8988T (cell line): ENCODE results near the gene KCNMA1.

Experiments used
- DNase-seq: peaks from one replicate; pipeline ENCODE4 v3.0.0; 2011

The KCNMA1 gene

DNA sequence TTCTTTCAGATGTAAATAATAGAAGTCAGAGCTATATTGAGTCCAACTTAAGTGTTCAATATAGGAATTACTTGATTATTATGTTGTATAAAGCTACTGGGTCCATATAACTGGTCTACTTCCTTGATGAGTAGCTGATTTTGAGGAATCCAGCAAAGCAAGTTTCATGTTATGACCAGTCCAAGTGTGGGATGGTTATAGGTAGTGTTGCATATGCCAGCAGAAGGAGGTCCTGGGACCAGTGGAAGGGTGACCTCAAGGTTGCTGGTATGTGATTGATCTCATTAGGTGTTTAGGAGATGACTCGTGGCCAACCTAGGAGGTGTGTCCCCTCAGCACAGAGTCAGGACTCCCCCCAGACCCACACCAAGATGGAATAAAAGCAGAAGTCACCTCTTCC is 551.5 kb downstream of the KCNMA1 start:
- no peak for DNase-seq

DNA sequence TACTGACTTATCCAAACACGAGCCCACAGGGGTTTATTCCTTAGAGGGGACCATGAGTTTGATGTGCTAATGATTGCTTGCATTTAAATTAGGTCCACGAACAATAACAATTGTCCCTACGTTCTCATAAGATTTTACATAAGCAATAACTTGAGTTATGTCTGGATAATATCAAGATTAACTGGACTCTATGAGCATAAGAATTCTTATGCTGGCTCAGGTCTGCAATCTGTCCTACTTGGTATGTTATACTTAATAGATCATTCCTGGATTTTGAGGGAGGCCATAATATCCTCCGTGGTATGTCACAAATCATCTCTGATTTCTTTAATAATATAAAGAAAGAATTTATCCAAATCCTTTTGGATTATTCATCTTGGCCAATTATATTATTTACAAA is 552.3 kb downstream of the KCNMA1 start:
- no peak for DNase-seq

DNA sequence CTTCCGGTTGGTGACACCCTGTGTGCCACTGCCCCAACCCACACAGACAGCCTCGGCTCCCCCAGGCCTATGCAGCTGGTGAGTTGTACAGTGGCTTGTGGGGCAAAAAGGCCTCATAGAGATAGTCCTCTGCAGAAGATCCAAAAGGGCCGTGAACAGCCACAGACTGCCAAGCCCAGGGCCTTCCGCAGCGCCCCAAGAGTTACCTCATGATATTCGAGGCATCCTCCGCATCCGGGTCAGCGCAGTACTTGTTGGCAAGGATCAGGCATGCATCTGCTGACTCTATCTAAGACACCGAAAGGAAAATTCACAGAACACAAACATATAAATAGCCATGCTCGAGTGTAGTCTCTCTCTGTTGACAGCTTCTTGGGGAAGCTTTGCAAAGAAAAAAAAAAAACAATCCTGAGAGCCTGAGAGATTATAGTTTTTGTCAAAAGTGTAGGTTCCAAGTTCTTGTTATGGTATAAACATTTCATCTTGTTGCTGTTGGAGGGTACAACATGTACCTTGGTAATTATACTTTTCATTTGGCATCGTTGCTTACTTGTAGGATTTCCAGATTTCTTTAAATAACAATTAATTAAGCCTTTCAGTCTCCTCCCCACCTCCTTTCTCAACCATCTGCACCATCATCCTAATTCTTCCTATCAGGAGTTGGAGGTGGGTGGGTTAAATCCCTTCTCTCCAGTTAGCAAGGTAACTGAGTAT is 553.0 kb downstream of the KCNMA1 start:
- DNase-seq: no peak

DNA sequence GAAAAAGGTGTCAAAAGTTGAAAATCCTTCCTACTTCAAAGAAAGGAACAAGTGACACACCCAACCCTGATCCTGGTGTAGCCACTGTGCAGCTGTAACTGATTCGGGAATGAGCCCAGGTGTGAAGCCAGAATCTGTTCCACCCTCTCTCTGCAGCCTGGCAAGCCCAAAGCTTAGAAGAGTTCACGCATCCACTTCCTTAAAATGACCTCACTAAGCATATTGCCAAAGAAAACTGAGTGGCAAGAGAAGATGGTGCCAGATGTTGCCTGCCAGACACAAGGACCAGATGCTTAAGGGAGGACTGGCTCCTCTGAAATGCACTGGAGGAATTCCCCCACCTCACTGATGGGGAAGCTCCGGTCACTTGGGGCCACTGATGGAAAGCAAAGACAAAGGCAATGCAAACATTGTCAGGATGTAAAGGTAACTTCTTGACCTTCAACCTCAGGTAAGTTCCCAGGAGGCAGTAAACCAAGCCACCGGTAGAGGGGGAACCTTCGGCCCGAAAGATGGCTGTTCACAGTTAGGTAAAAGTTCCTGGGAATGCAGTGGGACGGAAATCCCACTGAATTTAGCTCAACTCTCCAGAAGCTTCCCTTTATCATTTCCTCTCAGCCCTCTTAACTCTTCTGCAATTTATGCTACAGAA is 554.9 kb downstream of the KCNMA1 start:
- no peak for DNase-seq

DNA sequence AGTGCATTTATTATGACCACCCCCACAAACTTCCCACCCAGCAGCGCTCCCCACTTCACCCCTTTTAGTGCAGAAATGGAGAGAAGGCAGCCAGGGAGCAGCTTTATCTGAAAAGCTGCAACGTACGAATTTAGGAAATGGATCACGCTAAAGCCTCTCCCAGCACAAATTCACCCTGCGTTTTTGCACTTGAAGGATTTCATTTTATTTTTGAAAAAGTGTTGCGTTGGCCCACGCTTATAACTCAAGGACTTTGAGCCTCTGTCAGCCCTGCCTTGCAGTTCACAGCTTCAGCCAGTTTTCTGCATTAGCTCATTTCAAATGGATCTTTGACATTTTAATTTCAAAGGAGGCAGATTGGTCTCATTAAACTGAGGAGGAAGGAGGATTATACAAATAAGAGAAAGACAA is 556.1 kb downstream of the KCNMA1 start:
- DNase-seq: no peak

DNA sequence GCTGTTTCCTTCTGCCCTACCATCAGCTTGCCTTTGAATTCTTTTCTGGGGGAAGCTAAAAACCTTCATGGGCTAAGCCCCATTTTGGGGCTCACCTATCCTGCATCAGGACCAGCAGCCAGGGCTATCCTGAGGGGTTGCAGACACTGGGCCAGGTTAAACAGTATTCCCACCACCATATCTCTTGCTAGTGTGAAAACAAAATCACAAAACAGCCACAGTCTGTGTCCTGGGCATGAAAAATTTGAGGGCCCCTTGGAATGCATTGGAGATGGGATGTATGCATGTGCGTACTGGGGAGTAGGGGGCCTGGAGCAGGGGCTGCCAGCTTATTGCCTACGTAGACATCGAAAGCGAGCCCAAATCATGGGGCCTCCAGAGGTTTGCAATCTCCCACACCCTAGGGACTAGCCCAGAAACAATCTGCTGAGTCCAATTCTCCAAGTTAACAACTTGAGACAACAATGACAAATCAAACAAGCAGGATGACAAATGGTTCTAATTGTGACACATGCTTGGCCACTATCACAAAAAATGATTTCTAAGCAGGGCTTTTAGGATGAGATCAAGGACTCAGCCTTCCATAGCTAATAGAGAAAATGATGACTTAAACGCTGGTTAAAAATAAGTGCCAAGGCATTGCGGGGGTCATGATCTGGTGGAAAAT is 557.1 kb downstream of the KCNMA1 start:
- no peak for DNase-seq

DNA sequence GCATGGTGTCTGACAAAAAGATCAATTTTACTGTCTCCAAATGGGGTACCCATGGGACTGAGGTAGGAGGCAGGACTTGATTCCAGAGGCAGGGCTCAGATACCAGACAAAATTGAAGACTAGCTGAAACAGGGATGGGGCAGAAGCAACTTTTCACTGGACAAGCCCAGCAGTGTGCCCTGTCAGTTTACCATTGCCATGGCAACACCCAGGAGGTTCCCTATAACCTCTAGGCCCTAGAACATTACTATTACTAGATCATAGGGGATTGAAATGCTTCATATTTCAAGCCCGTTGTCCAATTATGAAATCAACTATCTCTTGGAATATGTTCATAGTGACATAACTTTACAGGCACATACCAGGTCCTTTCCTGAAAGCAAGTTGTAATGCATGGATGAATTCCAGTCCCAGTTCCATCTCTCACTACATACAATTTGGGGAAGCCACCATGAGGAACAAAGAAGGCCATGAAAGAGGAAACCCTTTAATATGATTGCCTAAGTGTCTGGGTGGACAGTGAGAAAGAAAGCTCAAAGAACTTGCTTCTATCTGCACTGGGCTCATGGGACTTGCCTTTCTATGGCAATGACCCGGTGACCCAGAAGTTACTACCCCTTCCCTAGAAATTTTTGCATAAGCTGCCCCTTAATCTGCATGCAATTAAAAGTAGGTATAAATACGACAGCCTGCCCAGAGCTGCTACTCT is 557.9 kb downstream of the KCNMA1 start:
- no peak for DNase-seq

DNA sequence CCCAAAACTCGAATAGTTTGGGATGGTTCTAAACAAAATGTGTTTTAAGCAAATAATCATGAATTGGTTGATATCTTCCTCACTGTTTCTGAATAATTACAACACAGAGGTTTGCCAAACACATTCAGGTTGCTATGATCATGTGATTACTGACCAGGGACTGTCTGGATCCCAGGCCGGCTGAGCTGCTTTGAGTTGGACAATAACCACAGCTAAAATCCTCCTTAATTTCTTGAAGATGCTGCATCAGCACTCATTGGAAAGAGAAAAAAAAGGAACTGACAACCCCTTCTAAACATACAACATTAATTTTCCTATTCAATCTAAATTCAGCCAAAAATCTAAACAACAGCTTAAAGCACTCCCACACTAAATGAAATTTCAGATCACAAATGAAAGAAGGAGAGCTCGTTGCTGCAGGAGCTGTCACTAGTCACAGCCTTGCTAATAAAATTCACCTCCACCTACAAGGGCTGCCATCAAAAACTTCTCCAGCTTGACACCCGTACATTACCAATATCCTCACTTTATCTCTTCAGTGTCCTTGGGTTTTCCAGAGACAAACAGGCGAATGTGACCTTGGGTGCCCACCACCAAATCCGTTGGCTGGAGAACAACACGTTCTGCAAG is 560.2 kb downstream of the KCNMA1 start:
- no peak for DNase-seq

DNA sequence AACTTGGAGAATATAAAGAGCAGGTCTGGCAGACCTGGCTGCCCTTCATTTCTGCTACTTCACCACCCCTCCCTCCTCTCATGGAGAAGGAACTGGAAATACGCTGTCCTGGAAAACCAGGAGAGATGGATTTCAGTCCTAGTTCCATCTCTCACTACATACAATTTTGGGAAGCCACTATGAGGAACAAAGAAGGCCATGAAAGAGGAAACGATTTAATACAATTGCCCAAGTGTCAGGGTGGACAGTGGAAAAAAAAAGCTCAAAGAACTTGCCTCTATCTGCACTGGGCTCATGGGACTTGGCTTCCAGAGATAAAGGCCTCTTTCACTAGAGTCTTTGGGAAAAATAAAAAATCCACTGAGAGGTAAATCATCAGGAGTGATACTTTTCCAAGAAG is 561.7 kb downstream of the KCNMA1 start:
- DNase-seq: no peak

DNA sequence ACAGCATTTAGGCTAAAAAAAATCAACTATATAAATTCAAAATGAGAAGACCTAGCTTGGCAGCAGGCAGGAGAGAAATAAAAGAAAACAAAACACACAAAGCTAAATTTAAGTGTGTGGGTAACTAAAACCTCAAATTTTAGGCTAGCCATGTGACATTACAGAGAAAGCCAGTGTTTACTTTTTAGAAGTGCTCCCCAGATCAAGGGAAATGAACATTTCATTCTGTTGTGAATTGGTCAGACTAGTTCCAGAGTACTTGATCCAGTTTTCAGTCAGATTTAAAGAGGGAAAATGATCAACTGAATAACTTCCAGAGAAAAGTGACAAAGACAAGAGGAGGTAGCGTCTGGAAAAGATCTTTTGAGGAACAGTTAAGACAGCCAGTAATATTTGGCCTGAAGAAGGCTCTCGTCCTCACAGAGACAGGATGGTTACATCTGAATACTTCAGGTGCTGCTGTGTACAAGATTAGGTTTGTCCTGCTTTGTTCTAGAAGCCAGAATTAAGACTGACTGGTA is 563.4 kb downstream of the KCNMA1 start:
- DNase-seq: no peak

DNA sequence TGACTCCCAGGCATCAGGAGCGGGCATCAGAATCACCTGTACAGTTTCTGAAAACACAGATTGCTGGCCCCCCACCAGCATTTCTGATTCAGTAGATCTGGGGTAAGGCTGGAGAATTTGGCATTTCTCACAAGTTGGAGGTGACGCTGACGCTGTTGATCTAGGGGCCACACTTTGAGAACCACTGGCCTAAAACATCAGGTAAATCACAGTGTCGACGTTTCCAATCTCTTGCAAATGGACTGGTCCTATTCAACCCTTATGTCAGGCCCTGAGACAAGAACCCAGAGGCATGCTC is 564.0 kb downstream of the KCNMA1 start:
- no peak for DNase-seq

DNA sequence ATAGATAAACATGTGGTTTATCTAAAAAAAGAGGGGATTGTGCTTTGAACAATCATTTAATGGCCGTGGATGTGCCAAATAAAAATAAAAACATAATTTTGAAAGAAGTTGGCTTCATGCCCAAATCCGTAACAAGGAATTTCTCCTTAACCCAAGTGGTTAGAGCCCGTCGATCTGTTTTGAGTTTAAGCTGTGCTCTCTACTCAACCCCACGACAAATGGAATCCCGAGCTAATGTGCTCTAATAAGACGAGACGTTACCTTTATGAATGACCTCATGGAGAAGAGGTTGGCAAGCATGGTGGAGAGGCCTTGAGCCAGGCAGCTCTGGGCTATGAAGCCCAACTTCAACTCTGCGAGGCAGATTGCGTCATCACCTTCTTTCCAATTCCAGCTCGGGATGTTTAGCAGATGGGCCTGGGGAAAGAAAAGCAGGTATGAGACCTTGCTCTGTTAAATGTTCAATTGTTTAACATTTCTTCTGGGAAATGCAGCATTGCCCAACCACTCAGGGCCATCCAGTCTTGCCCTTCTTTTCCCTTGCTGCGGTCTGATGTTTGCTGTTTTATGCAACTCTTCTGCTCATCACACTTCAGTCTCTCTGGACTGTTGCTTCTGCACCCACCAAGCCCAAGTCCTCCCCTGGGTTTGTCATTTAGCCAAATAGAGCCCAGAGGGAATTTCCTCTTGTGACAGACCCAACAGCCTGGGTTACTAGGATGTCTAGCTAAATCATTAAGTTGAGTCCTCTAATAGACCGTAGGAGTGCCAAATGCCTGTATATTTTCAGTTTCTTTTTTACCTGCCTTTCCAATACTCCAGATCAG is 564.6 kb downstream of the KCNMA1 start:
- no peak for DNase-seq

DNA sequence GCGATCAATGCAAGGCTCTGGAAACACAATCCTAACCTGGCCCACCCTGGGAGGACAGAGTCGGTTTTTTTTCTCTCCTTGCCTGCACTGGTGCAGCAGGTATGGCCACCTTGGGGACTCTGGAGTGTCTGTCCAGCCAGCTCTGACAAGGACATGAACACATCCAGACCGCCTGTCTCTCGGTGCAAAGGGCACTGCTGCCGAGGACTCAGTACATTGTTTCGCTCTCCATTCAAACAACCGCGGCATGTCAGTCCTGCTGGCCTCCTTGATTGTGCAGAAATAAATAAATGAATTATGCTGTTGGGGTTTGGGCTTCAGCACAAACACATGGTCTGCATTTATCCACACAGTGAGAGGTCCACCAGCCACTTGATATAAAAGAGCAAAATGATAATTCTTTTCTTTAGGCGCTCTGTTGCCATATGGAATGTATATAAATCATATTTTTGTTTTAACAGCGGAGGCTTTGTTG is 565.2 kb downstream of the KCNMA1 start:
- no peak for DNase-seq

DNA sequence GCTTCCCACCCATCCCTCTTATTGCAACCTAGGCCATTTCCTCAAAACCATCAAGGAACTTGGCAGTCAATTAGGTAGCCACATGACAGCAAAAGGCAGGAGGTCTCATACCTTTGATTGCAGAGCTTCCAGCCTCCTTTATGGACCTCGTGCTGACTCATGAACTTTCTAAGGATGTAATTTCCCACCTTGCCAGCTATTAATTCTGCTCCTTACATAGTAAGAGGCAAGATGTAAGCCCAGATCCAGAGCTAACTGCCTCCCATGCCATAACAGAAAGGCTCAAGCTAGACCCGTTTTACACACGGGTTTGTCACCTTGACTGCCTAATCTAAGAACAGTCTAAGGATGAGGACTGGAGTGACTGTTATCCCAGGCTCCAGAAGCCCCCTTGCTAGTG is 565.7 kb downstream of the KCNMA1 start:
- DNase-seq: no peak

DNA sequence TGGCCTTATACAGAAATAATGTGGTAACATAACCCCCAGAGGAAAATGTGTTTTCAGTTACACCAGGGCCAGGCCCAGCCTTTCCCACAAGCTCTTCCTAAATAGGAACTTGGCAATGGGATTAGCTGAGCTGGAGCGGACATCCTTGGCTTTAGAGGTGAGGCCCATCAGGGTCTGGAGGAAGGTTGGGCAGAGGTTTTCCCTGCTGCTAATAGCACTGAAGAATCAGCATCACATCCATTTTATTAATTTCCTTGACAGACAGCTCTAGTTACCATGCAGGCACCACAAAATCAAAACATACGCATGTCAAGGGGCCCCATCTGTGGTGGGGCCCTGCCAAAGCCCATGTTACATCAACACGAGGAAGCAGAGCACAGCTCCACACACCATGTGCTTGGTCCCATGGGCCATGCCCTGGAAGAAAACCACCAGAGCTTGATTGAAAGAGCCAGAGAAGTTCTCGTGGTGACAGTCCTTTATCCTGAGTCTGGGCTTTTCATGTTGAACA is 566.6 kb downstream of the KCNMA1 start:
- DNase-seq: no peak

DNA sequence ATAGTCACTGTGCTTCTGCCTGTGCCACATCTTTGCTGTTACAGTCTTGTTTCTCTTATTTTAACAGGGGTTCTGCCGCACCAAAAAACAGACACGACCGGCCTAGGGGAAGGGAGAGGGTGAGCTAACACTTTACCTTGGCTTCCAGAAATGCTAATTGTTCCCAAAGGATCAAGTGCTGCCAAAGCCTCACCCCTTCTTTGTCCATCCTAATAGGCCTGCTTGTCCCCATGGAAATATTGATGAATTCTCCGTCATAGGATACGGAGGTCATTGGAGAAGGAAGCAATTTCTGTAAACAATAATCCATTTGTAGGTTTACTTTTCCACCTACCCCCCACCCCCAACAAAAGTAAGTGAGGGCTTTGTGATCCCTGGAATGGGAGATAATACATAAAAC is 567.3 kb downstream of the KCNMA1 start:
- DNase-seq: no peak

DNA sequence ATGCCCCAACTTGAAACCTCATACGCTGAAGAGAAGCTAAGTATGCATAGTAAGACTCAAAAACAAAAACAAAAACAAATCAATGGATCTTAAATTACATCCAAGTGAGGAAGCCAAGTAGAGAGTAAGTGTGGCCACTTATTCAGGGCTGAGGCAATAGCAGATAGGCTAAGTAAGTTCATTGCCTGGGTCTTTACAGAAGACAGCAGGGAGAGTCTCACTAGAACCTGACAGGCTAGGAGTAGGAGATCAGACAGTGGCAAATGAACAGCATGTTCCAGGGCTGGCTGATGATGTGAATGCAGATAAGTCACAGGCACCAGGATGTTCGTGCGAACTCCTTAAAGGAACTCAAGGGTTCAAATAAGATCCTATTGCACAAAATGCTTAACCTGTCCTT is 568.6 kb downstream of the KCNMA1 start:
- no peak for DNase-seq

DNA sequence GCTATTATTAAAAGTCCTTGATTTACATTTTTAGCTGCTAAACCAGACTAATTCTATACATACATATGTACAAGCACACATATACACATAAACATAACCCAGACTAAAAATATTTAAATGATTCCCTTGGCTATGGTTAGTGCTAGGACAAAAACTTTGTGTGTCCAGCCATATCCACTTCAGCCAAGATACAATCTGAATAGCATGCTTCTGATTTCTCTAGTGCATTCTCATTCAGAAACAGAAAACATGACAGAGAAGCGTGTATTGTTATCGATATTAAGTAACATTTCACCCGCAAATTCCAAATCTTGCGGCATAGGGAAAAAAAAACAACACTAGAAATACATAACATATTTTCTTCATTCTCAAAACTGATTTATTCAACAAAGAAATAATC is 569.3 kb downstream of the KCNMA1 start:
- DNase-seq: no peak

DNA sequence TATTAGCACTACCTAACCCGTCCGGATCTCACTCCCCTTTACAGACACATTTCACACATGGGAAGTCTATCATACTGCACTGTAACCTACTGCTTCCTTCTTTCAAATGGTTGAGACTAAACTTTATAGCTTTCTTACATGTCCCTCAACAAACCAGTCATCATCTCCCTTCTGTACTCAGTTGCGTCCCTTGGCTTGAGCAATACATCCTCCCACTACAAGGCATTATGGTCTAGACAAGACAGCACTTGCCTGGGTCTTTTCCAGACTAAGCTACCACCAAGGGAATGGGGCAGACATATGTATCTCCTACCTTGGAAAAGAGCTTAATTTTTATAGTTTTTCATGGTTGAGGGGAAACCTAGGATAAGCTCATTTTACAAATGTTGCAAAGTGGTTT is 575.2 kb downstream of the KCNMA1 start:
- DNase-seq: no peak

DNA sequence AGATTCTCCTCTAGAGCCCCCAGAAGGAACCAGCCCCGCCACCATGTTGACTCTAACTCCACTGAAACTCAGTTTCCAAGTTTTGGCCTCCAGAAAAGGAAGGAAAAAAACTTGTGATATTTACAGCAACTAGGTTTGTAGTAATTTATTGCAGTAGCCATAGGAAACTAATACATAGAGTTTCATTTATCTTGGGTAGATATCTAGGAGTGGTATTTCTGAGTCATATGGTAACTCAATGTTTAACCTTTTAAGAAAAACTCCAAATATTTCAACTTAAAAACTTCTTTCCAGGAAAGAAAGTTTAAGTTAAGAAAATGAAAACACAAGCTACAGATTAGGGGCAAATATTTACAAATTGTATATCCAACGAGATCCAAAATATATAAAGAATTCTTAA is 576.7 kb downstream of the KCNMA1 start:
- no peak for DNase-seq

DNA sequence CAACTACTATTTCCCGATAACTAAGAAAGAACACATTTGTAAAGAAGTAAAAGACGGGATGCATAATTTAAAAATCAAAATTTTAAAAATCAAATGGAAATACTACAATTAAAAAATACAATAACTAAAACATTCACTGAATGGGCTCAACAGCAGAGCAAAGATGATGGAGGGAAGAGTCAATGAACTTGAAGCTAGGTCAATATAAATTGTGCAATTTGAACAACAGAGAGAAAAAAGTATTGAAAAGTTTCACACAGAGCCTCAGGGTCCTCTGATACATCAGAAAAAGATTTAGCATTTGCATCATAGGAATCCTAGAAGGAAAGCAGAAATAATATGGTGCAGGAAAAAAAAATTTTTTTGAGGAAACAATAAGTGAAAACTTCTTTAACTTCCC is 581.0 kb downstream of the KCNMA1 start:
- no peak for DNase-seq

DNA sequence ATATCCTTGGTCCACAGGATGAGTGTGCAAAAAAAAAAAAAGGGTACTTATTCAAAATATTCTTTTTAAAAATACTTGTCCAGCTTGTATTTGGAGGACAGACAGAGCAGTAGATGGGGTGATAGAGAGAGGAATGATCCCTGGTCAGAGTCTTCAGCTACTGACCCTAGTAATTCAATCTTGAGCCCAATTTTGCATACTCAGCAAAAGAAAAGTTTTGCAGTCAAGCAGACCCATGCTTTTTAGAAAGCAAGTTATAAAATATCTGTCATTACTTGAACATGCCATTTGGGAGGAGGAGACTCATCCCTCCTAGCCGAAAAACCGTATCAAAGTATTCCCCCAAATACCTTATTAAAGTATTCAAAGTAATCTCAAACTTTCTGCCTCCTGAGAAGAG is 585.0 kb downstream of the KCNMA1 start:
- no peak for DNase-seq
